ENCODE measurements around the gene COMP.

The COMP gene

DNA sequence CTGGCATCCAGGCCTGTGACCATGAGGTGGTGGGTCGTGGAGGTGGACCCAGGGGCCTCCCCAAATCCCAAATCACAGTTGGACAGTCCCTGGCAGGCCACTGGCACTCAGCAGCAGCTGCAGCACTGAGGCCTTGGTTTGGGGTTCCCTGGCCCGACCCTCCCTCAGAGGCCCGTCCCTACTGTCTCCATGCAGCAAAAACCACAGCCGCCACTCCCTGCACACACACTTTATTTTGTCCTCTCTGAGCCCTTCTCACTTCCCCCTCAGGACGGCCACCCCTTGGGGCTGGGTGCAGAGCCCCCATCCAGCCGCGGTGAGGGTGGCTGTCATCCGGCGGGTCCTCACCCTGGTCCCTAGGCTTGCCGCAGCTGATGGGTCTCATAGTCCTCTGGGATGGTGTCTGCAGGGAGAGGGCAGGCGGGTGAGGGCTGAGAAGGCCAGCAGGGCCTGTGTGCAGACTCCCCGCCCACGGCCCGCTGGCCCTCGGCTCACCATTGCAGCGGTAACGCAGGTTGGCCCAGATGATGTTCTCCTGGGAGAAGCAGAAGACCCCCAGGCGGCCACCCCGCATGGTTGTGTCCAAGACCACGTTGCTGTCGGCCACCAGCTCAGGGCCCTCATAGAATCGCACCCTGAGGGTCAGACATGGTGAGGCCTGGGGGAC, 8.4 kb downstream of the COMP start:
- no peak for DNase-seq (ENCODE audit: low read depth)

DNA sequence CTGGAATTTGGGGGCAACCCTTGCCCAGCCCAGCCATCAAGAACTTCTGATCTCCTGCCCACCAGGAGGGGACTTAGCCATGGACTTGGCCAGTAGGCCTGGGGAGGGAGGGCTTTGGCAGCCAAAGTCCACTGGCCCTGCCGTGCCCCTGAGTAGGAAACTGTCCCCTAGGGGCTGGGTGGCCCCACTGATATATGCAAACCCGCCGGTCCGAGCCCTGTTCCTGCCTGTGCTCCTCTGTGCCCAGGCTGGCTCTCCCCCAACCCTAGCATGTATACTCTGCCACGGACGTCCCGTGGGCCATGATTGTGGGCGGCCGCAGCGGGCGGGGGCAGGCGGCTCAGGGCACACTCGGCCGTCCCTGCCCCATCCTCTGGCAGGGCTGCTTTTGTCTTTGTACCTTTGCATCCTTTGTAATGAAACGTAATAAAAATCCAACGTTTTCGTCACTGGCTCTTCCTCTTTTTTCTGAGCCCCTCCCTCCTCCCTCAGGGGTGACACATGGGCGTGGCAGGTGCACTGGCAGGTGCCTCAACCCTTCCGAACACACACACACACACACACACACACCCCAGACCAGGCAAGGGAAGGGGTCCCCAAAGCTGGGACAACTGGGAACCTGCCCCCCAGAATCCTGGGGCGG, 9.1 kb downstream of the COMP start:
- no peak for DNase-seq (ENCODE audit: low read depth)

- no peak for DNase-seq (ENCODE audit: low read depth)
These were observed 10.0 kb downstream of the COMP start for GRCh38 chr19:18781047-18781600.

DNA sequence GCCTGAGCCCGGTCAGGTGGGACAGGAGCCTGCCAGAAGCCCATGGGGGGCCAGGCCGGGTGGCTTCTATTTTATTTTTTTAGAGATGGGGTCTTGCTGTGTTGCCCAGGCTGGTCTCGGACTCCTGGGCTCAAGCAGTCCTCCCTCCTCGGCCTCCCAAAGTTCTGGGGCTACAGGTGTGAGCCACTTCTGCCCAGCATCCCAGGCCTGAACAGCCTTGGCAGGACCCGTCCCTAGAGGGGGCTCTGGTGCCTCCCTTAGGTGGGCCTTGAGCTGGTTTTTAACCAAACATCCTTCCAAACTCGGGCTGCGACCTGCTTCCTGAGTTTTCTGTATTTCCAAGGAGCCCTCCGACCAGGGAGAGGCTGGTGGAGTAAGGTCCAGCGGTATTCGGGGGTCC, 10.5 kb downstream of the COMP start:
- DNase-seq (ENCODE audit: low read depth): no peak

DNA sequence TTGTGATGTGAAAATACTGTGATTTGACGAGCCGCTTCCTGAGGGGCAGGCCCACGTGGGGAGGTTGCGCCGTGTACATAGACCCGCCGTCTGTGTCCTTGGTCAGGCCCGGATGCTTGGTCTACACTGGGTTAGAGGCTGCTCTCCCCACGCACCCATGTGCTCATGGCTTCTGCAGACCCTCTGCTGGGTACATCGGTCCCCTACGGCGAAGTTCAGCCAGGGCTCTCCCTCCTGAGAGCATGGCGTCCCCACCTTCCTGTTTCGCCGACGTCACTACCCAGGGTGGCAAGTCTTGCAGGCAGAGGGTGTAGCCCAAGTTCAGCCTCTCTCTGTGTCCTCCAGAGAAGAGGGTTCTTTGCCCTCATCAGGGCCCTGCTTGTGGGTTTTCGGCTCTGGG, 11.0 kb downstream of the COMP start:
- no peak for DNase-seq (ENCODE audit: low read depth)

- no peak for DNase-seq (ENCODE audit: low read depth)
These were observed 12.1 kb downstream of the COMP start for GRCh38 chr19:18778826-18779495.

- no peak for DNase-seq (ENCODE audit: low read depth)
These were observed 13.1 kb downstream of the COMP start for GRCh38 chr19:18778076-18778389.

GRCh38 chr19:18777301-18778075, 13.6 kb downstream of the COMP start:
- no peak for DNase-seq (ENCODE audit: low read depth)

- DNase-seq (ENCODE audit: low read depth): no peak
These were observed 14.4 kb downstream of the COMP start for GRCh38 chr19:18776736-18777135.

DNA sequence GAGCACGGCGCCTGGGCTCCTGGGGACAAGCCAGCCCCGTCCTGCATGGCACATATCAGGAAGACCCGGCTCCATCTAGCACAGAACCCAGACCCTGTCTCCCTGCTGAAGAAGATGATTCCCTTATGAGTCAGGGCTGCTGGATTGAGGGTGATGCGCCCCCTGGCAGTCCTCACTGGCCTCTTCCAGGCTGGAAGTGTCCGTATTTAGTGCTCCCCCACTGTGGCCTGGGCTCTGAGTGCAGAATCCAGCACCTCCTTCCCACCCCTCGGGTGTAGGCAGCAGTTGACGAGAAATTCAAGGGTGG, 14.9 kb downstream of the COMP start:
- no peak for DNase-seq (ENCODE audit: low read depth)

- DNase-seq (ENCODE audit: low read depth): no peak
These were observed 15.4 kb downstream of the COMP start for GRCh38 chr19:18775586-18776287.

GRCh38 chr19:18774782-18775444, 16.2 kb downstream of the COMP start:
- DNase-seq (ENCODE audit: low read depth): no peak

DNA sequence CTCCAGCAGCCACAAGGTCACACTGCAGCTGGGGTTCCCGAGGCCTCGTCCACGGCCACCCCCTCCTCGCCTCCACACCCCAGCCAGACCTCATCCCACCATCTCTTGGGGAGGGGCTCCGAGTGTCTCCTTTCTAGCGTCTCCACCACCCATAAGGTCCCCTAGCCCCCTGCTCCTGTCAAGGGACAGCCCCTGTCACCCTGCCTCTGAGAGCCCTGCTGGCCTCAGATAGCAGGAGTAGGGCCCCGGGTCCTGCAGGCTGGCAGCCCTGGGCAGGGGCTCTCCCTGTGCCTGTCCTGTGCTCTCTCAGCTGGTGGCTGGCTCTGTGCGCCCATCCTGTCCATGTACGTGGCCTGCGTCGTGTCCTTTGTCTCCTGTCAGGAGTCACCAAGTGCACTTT, 17.0 kb downstream of the COMP start:
- DNase-seq (ENCODE audit: low read depth): no peak

DNA sequence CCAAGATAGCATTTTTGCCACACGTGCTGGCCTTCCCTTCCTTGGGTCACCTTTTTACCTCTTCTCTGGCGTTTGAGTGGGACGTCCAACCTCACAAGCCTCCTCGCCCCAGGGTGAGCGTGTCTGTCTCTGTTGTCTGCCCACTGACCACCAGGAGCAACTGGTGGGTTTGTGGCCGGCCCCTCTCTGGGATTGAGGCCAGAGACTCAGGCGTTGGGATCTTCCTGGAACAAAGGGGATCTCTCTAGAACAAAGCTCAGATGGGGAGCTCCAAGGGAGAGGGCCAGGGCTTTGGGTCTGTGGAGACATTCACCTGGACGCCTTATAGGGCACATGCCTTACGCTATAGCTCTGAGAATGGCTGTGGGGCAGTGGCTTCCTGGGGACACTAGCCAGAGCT, 17.4 kb downstream of the COMP start:
- no peak for DNase-seq (ENCODE audit: low read depth)

GRCh38 chr19:18772620-18773587, 18.2 kb downstream of the COMP start:
- no peak for DNase-seq (ENCODE audit: low read depth)

- no peak for DNase-seq (ENCODE audit: low read depth)
These were observed 19.5 kb downstream of the COMP start for GRCh38 chr19:18771328-18772242.

- no peak for DNase-seq (ENCODE audit: low read depth)
These were observed 20.3 kb downstream of the COMP start for GRCh38 chr19:18770663-18771327.

DNA sequence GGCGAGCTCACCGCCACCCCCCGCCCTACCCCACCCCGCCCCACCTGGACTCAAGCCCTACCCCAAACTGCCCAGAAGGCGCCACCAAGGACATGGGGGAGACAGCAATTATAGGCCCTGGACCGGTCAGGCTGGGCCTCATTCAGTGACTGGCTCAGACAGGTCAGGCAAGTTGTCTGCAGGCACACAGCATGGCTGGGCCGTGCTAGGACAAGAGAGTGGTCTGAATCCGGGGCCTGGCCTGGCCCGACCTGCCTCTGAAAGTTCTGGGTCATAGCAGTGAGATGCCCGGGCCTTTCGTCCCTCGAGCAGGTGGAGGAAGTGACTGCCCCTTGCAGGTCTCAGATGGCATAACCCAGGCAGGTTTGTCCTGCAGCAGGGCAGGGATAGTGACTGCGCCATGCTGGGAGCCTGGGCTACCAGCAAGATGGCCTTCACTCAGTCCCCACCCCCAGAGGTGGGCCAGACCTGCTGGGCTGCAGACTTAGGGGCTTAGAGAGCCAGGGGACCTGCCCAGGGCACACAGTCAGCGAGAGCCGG, 21.0 kb downstream of the COMP start:
- no peak for DNase-seq (ENCODE audit: low read depth)

Measured in activated T-cell treated with anti-CD3 and anti-CD28 coated beads for 48 hours (primary cell).